DMS79 (cell line): ENCODE data around the gene SH3BP1.
"Not testable (repeated sequence)": the region's sequence is repeated elsewhere in the genome, so short reads cannot be mapped to it uniquely, and the experiment has no call there.

Source experiments
- DNase-seq: peaks from one replicate; lab custom pipeline; 2025; lab: John Stamatoyannopoulos, UW

SH3BP1 gene

GRCh38 chr22:37679670-37680069 is 40.2 kb downstream of the SH3BP1 start:
- DNase-seq: no peak

DNA sequence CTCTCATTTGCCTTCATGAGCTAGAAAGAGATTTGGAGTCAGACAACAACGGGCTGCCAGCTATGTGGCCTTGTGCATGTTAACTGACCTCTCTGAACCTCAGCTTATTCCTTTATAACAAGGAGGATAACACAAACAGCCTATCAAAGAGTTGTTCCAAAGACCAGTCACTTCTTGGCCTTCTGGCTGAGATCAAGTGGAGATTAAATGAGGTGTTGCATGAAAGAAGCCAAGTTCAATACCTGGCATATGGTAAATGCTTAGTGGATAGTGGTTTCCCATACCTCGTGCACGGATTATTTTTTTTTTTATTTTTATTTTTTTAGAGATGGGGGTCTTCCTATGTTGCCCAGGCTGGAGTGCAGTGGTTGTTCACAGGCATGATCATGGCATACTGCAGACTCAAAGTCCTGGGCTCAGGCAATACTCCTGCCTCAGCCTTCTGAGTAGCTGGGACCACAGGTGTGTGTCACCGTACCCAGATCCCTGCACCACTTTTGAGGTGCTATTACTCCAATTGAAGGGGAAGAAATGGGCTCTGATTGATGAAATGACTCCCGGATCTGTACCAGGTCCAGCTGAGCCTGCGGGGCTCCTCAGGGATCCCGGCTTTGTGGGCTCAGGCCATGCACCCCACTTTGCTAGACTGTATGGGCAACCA is 40.9 kb downstream of the SH3BP1 start:
- no peak for DNase-seq

DNA sequence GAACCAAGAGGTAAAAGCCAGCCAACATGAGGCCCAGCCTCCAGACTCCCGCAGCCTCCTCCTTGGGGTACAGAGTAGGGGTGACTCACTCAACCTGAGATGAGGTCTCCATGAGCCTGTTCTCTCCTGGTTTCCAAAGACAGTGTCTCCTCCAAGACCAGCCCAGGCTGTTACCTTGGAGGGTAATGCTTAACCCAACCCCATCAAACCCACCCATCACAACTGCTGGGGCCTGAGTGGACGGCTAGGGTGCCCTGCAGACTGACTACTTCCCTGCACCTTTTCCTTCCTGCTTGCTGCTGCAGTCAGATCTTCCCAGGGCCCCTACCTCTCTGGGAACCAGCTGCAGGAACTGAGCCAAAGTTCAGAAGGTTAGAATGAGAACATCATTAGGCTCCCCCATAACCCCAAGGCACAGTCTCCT is 41.5 kb downstream of the SH3BP1 start:
- no peak for DNase-seq

- no peak for DNase-seq
Observed at GRCh38 chr22:37681556-37682049, 42.1 kb downstream of the SH3BP1 start.

- DNase-seq: no peak
Observed at GRCh38 chr22:37684803-37685615, 45.5 kb downstream of the SH3BP1 start.

- DNase-seq: peak; percentile 24
Observed at GRCh38 chr22:37686002-37686982, 46.8 kb downstream of the SH3BP1 start, which contains the start of gene NOL12. TSS of gene NOL12 (plus strand) at chr22:37686343. CDS start at chr22:37686393, 50 bp downstream.

- DNase-seq: no peak
Observed at GRCh38 chr22:37690407-37690806, 50.9 kb downstream of the SH3BP1 start.

GRCh38 chr22:37690901-37691504 is 51.5 kb downstream of the SH3BP1 start:
- DNase-seq: no peak

GRCh38 chr22:37692627-37693285 is 53.3 kb downstream of the SH3BP1 start:
- no peak for DNase-seq

GRCh38 chr22:37694131-37694530 is 54.7 kb downstream of the SH3BP1 start:
- not testable (repeated sequence) for DNase-seq

DNA sequence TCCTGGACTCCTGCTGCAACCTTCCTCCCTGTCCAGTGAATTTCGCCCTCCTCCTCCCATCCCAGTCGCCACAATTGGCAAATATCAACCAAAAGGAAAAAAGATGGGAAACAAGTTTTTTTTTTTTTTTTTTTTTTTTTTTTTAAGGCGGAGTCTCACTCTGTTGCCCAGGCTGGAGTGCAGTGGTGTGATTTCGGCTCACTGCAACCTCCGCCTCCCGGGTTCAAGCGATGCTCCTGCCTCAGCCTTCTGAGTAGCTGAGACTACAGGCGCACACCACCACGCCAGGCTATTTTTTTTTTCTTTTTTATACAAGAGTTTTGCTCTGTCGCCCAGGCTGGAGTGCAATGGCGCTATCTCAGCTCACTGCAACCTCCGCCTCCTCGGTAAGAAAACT is 56.8 kb downstream of the SH3BP1 start:
- not testable (repeated sequence) for DNase-seq

GRCh38 chr22:37696657-37697537 is 57.4 kb downstream of the SH3BP1 start, which contains the start of gene TRIOBP:
TSS of gene TRIOBP (plus strand) at chr22:37697048. CDS start at chr22:37701366, 4,318 bp downstream.
- peak; percentile 90 for DNase-seq

- no peak for DNase-seq
Observed at GRCh38 chr22:37697538-37697835, 58.0 kb downstream of the SH3BP1 start.

GRCh38 chr22:37701141-37701786 is 61.8 kb downstream of the SH3BP1 start:
- no peak for DNase-seq

DNA sequence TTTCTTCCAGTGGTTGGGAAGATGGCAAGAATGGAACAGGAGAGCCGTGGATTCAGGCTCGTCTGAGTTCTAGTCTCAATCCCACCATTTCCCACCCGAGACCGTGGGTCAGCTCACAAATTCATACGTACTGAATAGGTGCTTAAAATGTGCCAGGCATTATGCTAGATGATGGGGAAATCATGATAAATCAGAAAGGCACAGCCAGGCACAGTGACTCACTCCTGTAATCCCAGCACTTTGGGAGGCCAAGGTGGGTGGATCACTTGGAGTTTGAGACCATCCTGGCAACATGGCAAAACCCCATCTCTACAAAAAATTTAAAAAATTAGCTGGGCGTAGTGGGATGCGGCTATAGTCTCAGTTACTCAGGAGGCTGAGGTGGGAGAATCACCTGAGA is 64.4 kb downstream of the SH3BP1 start:
- DNase-seq: no peak

- DNase-seq: no peak
Observed at GRCh38 chr22:37704645-37705044, 65.2 kb downstream of the SH3BP1 start.

DNA sequence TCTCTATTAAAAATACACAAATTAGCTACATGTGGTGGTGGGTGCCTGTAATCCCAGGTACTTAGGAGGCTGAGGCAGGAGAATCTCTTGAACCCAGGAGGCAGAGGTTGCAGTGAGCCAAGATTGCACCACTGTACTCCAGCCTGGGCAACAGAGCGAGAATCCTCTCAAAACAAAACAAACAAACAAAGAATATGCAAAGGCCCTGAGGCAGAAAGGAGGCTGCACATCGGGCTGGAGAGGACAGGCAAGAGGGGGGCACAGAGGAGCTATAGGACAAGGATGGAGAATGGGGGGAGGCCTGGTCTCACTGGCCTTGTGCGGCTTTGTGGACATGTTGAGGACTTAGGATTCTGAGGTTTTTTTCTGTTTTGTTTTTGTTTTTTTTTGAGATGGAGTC is 65.7 kb downstream of the SH3BP1 start:
- DNase-seq: no peak
